NCI-H774 (cell line): ENCODE measurements around the gene HDAC9.

Experiments used
- DNase-seq: peaks from one replicate; lab custom pipeline; 2025; lab: John Stamatoyannopoulos, UW

HDAC9 gene

DNA sequence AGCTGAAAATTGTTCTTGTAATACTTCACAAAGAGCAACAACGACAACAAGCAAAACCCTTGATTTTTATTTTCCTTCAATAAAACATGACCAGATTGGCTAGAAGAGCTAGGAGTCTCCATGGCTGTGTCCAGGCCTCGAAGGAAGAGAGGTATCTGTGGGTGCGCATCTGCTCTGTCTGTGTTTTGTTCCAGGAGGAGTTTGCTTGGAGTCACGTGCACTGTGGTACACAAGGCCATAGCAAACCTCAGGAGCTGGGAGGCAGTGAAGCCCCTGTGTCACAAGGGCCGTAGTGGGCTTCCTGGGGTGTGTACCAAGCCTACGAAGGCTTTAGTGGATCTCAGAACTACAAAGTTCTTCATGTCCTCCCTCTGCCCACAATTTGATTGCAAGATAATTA is 350.2 kb downstream of the HDAC9 start:
- DNase-seq, result no peak

DNA sequence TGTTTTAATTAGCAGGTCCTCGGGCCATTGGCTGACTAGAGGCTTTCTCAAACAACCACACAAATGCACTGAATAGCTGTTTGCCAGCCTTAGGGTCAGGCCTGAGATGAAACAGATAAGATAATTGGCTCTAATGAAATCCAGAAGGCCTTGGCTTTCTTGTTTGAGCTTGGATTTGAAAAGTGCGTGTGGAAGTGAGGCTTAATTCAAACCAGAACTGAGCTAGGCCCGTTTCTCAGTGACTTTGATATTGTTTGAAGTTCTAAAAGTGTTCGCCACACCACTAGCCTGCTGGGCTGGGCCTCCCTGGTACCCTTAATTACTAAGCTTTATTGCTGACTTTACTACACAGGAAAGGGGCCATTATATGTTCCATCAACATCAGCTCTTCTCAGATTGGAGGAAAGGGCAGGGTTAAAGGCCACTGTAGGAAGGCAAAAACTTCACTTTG is 351.2 kb downstream of the HDAC9 start:
- DNase-seq, result no peak

DNA sequence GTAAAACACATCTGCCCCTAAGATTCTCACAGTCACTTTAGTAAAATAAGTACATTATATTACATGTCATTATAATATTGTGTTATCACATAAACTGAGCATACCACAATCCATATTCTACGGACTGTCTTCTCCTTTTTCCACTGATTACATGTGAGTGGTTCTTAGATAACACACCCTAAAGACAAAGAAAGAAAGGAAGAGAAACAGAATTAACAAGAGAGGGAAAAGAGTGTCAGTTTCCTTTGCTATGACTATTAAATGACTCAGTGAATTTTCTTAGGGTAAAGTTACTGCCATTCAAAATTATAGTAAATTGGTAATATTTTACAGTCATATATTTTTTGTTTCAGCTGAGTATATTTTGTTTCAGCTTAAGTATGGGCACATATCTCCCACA is 353.6 kb downstream of the HDAC9 start:
- no peak for DNase-seq

DNA sequence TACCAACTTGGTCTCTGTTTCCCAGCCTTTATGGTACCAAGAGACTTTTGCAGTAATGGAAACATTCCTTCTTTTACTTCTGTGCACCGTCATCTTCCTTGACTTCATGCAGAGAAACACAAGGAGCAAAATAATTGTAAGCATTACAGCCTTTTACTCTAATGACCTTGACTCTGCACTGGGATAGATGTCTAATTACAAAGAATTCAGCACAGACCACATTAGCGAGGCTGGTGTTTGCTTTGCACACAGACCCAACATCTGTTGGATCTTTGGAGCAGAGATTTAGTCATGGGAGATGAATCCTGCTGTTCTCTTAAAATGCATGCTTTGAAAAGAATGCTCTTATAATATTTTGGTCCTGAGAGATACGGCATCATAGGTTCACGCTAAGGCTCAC is 360.2 kb downstream of the HDAC9 start:
- DNase-seq, result no peak

DNA sequence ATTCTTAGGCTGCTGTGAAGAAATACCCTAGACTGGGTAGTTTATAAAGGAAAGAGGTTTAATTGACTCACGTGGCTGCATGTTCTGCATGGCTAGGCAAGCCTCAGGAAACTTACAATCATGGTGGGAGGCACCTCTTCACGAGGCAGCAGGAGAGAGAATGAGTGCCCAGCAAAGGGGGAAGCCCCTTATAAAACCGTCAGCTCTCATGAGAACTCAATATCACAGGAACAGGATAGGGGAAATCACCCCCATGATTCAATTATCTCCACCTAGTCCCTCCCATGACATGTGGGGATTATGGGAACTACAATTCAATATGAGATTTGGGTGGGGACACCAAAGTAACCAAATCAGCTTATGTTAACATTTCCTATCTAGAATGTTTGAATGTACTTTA is 362.7 kb downstream of the HDAC9 start:
- DNase-seq, result no peak

DNA sequence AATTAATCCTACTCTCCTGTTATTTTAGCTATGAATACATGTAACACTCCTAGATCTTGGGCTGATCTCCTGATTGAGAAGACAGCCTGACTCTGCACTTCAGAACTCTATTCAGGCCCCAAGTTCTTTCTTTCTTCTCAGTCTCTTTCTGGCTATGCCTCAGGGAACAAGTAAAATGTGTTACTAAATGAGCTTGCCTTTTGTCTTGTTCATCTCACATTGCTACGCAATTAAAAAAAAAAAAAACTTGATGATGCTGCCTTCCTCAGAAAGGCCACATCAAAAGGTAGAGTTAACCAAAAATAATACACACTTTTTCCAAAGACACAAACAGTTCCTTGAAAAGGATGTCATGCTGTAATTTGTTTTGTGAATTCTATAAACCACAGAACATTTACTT is 363.8 kb downstream of the HDAC9 start:
- no peak for DNase-seq

DNA sequence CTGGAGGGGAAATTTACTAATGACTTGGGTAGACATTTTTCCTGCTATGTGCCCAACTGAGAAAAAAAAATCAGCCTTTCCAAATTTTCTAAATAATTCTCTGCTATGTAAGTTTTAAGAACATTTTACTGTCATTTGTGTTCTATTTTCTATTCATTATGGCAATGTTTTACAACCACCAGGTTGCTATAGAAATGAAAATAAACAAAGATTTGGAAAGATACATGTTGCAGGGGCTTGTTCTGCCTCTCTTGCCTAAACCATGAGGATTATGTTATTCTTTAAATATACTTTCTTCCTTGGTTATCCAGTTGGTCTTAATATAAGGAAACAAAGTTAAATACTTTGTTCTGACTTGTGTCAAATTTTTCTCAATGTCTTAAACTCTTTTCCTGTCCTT is 364.7 kb downstream of the HDAC9 start:
- DNase-seq, result no peak

DNA sequence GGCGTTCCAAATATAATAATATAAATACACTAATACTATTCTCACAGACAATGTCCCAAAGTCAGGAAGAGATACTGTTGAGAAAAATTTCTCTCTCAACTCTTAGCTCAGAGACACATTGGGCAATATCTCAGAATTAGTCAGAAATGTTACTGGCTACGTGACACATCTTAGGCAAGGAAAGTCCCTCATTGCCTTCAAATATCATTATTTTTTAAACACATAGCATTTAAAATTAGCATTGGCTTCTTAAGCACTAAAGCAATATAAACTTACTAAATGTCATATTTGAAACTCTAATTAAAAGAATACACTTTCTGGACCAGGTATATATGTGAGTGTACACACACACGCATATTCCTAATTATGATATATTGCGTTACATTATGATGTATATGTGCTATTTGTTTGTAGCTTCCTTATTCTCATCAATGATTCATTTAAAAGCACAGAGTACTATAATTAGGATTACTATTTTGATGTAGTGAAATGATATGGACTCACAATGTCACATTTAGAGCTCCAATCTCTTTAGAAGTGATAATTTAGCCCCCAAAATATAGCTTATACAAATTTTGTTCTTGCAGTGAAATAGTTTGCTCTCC is 366.1 kb downstream of the HDAC9 start:
- no peak for DNase-seq

DNA sequence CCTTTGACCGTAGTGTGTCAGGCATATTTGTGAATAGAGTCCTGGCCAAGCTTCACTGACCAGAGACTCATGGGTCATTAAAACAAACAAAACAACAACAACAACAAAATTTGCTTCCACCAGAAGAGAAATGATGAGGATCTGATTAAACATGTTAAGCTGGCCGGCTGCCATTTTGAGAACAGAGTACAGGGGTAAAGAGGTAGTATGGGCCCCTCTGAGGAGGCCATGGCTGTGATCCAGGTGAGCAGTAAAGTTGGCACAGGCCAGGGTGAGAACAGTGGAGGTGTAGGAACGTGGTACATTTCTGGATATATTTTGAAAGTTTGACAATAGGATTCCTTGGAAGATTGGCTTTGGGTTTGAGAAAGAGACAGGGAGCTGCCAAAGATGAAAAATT is 369.4 kb downstream of the HDAC9 start:
- DNase-seq, result no peak

DNA sequence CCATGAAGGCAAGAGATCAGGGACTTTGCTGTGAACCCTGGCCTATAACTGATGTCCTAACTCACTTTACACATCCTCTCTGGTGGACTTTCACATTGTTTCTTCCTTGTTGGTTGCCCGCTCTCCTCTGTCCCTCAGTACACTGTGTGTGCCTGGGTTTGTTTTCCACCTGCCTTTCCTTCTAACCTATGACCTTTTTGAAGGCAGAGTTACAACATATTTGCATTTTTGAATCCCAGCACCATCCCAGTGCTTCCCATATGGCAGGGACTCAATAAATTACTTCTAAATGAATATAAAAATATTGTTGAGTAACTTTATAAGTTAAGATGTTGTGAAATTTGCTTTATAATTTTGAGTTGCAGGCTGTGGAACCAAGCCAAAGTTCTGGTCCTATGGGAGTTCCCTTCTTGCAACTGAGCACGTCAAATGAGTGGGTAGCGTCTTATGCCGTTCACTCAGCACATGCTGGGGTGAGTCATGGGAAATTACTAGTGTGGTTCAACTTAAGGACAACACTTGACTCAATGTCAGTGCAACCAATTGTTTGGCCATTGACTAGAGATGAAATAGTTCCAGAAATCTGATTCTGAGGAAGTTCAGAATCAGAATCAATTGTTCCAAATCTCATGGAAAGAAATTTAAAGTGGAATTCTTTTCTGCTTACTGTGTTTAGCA is 370.9 kb downstream of the HDAC9 start:
- no peak for DNase-seq

DNA sequence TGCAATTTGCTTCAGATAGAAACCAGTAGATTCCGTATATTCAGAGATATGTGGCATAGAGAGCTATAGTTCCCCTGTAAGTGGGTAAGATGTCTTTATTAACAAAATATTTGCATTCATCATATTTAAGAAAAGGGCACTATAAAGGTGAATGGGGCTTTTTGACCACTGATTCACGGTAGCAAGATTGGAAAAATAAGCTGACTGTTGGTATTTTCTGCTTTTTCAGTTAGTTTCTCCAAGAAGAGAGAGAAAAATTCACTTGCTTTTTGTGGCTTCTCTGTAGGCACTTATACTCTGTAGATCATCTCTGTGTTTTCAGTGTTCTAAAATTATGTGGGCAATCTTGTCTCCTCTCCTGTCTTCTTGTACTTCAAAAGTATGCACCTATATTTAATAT is 376.8 kb downstream of the HDAC9 start:
- no peak for DNase-seq

DNA sequence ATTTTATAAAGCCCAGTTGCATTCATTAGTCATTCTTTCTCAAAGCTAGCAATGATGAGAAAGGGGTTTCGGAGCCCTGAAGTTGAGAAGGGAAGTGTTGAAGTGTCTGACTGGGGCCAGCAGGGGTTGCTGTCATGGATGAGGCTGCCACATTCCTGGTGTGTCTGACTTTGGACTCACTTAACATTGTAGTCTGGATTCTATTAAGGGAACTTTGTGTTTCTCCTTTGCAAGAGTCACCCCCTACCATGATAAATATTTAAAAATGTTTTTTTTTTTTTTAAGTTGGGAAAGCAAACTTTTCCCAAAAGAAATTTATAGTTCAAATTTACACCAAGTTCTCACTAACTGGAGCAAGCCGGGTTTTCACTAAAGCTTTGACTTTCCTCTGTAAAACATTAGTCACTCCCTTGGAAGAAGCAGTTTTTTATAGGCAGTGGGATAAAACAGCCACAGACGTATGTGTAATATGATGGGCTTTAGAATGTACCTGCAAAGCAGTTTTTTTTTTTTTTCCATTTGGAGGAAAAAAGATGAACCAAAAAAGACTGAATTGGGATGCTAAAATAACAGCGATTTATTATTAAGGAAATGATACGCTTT is 378.3 kb downstream of the HDAC9 start:
- no peak for DNase-seq

DNA sequence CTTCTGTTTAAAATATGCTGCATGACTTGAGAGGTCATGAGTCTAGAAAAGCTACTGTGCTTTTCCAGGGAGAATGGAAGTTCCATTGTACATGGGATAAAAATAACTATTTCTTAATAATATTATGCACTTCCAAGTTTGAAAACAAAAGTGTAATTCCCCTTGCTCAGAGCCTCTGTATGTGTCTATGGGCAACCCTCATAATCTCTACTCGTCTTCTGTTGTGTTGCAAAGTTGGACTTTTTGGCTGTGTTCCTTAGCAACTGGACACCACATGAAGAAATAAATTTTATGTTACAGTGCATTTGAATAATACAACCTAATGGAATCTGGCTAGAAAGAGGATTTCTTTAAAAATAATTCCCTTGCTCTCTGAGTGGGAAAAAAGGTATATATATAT is 379.3 kb downstream of the HDAC9 start:
- DNase-seq, result no peak

DNA sequence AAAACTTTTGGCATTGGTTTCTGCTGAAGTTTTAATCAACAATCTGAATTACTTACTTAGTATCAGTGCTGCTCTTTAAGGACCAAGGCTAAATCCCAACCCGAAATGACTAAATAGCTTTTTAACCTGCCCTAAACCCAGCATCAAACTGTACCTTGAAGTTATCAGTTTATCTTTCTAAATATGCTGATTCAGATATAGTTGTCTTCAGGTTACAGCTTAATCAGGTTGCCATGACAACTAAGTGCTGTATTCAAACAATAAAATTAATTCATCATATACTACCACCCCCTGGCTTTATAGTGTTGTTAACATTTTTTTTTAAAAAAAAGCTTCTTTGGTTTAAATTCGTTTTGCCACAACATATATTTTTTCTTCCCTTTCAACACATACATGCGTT is 382.3 kb downstream of the HDAC9 start:
- DNase-seq, result no peak

DNA sequence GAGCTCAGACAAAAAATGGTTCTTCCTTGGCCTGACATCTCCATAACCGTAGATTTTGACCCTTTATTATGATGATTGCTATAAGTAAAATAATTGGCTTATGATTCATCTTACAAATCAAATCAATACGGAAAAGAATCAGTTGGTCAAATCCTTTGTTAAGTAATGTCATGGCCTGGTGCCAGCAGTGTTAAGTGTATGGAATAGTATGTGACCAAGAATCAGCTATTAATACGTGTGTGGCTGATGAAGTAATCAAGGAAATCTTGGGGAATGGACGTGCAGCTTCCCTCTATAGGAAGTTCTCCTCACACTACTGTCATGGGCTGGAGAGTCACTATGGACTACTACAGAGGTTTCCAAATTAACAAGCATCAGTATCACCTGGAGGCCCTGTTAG is 391.3 kb downstream of the HDAC9 start:
- DNase-seq, result no peak

DNA sequence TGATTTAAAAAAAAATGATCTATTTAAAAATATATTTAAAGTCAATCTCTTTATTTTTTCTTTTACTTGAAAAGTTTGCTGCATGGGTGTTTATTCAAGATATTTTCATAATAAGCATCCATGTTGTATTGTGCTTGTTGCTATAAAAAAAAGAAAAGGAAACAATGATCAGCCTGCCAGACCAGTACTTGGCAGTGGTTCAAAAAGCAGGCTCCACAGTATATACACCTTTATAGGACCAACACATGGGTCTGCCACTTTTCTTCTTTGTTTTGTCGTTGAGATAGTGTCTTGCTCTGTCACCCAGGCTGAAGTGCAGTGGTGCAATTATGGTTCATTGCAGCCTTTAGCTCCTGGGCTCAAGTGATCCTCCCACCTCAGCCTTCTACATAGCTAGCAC is 393.9 kb downstream of the HDAC9 start:
- peak; percentile 12 for DNase-seq

DNA sequence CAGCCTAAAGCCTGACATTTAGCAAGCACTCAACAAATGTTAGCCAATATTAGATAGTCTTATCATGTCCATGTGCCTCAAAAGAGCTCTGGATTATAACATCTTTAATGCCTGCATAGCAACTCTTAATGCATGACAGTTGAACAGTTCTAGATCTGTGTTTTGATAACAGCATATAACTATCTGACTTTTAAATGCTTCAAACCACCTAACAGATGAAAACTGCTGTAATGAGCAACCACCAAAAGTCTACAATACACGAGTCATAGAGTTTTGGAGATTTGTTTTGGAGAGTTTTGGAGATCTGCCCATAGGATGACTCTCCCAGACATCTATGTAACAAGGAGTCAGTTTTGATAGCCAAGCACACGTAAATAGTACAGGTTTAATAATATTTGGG is 394.6 kb downstream of the HDAC9 start:
- DNase-seq, result no peak

DNA sequence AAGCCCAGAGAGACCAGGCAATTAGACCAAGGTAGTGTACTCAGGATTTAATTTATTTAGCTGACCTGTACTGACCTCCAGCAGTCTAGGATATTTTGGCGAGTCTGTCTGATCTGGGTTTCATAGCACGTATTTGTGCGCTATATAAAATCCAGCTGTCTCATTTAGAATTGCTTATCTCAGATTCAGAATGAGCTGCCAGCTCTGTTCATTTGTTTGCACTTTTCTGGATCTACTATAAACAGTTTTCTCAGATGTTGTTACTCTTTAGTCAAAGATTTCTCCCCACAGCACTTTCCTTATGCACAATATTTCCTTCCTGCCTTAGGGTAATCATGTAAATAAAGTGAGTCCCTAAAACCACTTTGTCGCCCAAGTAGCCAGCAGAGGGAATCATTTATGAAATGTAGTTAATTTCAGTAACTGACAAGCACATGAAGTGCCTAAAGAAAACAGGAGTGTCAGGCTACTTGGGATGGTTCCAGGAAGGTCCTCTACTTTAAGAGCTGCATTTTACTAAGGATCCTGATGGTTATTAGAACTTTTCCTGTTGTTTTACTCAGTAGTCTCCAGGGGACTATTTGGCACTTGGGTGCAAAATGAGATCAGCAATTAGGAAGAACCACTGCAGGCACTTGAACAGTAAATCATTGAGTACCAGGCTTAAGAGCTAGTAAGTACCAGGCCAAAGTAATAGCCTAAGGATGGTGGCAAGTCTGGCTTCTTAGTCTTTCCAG is 395.5 kb downstream of the HDAC9 start:
- no peak for DNase-seq

DNA sequence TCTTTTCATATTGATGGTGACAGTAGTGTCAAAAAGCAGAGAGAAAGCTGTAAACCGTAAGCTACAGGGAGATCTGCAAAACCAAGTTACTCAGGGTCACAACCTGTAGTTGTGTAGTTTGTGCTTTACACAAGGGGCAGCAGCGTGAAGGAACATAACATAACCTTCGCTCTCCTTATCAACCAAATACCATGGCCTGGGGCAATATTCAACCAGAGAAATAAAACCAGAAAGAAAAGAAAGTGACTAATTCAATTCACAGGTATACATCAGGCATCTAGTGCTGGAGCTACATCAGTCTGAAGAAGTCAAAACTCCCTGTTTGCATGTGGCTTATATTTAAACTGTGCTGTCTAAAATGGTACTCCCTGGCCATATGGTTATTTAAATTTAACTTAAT is 397.6 kb downstream of the HDAC9 start:
- DNase-seq, result no peak

DNA sequence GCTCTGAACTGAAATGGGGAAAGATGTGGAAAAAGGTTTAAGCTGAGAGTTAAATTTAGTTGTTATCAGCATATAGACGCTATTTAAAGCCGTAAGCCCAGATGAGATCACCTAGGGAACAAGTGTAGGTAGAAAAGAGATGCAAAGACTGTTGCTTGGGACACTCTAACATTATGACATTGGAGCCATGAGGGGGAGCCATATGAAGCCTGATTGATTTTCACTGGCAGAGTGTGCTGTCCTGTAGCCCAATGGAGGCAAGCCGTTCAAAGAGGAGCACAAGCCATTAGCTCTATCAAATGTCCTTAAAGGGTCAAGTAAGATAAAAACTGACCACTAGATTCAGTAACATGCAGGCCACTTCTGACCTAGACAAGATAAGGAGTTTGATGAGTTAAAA is 398.6 kb downstream of the HDAC9 start:
- no peak for DNase-seq

DNA sequence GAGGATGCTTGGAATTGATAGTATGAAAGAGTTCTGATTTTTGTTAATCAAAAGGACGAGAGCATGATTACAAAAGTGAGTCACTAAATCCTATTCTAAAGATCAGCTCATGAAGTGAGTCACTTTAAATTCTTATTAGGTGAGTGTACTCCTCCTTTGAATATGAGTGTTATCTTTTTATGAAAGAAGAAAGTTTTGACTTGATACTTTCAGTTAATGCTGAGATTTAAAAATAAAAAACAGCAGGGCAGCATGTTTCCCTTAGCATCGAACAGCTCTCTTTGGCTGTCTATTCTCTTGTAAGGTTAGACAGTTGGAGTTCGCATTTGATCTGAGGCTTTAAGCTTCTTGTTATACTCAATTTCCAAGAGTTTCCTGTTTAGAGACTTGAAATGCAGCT is 399.9 kb downstream of the HDAC9 start:
- DNase-seq, result no peak

DNA sequence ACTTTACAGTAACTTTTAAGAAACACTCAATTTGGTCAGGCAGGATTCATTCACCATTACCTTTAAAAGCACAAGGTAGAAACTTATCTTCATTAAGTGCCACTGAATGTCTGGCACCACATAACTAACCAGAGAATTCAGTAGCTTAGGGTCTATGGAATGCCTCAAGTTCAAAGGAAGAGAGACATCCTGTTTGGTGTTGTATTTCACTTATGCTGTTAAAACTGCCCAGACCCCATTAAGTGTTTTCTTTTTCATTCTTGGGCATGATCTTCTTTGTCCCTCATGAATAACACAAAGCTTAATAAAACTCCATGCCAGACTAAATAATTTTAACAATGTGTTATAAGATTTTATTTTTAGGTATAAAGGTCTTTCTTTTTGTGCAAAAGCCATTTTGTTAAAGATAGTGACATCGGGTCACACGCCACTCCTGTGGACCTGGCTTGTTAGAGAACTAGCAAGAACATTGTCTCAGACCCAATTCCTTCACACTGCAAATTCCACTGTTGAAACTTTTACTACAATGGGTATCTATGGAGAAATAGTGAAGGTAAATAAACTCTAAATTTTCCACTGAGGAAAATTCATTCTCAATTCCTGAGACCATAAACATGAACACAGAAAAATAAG is 400.9 kb downstream of the HDAC9 start:
- no peak for DNase-seq

DNA sequence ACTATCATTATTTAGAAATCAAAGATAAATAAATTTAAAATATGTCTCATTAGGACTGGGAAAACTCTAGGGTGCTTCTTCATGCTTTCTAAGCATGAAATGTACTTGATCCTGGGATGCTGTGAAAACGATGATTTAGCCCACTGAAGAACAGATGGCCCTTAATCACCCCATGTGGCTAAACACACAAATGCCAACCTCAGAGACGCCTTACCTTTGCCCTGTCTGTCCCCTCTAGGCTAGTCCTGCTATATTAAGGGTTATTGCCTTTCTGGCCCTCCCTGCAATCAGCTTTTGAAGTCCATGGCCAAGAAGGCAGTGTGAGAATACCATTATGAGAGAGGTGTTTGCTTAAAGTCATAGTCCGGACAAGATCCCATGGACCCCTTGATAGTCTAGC is 404.7 kb downstream of the HDAC9 start:
- DNase-seq, result no peak
